ENCODE measurements around the gene SLC6A6.
"Not testable (repeated sequence)": the region's sequence is repeated elsewhere in the genome, so short reads cannot be mapped to it uniquely, and the experiment has no call there.

Gene SLC6A6

DNA sequence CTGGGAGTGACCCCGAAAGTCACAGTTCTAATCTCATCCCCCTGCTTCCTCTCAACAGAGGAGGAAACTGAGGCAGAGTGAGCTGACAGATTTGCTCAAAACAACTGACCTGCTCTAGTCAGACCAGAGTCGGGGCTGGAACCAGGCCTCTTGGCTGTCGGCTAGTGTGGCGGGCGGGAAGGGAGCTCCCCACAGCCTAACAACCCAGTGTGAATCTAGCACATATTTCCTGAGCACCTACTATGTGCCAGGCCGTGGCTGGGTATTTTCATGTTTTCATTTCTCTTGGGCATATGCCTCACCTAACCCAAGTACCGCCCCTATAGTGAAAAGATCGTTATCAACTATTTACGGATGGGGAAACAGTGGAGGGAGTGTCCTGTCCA is 110.5 kb downstream of the SLC6A6 start:
- Histone ChIP-seq H3K4me3 (ENCODE audit: low read depth, low read length) (no peak overlapping the region), H3K27me3 (replicated peaks) (no peaks in the 10 kb centered on the region), H3K36me3 (replicated peaks) (no peaks in the 10 kb centered on the region), H3K27ac (no peak overlapping the region)
- no peak for DNase-seq
- in situ Hi-C loops (cut with HindIII; ENCODE audit: low pct_ligation_motif_present, low sequenced_read_pairs): no loop called here
- TF ChIP-seq, protein P1, sequence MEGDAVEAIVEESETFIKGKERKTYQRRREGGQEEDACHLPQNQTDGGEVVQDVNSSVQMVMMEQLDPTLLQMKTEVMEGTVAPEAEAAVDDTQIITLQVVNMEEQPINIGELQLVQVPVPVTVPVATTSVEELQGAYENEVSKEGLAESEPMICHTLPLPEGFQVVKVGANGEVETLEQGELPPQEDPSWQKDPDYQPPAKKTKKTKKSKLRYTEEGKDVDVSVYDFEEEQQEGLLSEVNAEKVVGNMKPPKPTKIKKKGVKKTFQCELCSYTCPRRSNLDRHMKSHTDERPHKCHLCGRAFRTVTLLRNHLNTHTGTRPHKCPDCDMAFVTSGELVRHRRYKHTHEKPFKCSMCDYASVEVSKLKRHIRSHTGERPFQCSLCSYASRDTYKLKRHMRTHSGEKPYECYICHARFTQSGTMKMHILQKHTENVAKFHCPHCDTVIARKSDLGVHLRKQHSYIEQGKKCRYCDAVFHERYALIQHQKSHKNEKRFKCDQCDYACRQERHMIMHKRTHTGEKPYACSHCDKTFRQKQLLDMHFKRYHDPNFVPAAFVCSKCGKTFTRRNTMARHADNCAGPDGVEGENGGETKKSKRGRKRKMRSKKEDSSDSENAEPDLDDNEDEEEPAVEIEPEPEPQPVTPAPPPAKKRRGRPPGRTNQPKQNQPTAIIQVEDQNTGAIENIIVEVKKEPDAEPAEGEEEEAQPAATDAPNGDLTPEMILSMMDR (IDR thresholded peaks at IDR 0.05; ENCODE audit: low read depth, low read length, missing control alignments): no peak

DNA sequence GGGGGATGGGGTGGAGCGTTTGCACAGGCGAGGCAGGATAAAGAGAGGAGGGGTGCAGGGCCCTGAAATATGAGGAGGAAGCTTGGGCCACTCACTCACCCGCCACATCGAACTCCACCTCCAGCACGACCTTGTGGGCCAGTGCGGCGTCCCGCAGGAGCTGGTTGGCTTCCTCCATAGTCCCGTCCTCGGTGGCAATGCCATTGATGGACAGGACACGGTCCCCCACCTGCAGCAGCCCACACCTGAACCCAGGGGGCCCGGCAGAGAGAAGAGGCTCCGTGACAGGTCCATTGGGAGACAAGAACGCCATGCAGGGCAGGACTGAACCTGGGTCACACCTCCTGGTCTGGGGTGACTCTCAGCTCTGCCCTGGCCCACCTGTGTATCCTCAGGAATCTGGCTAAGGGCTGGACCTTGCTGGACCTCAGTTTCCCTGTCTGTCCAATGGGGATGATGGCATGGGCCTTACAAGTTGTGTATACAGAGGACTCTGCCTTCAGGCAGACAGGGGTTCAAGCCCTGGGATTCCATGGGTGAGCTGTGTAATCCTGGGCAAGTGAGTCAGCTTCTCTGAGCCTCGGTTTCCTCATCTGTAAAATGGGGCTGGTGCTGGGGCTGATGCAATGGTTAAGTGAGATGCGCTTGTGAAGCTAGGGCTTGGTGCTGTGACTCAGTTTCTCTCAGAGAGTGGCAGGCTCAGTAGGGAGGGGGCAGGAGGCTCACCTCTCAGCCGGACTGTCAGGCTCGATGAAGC is 111.3 kb downstream of the SLC6A6 start:
- no peaks in the 10 kb centered on the region for H3K27me3 ChIP-seq (replicated peaks)
- TF ChIP-seq, protein P1 (IDR thresholded peaks at IDR 0.05; ENCODE audit: low read depth, low read length, missing control alignments): no peak
- H3K4me3 ChIP-seq (ENCODE audit: low read depth, low read length): no peak overlapping the region
- H3K27ac ChIP-seq: no peak overlapping the region
- in situ Hi-C loops (cut with HindIII; ENCODE audit: low pct_ligation_motif_present, low sequenced_read_pairs): no loop called here
- no peak for DNase-seq
- no peaks in the 10 kb centered on the region for H3K36me3 ChIP-seq (replicated peaks)

DNA sequence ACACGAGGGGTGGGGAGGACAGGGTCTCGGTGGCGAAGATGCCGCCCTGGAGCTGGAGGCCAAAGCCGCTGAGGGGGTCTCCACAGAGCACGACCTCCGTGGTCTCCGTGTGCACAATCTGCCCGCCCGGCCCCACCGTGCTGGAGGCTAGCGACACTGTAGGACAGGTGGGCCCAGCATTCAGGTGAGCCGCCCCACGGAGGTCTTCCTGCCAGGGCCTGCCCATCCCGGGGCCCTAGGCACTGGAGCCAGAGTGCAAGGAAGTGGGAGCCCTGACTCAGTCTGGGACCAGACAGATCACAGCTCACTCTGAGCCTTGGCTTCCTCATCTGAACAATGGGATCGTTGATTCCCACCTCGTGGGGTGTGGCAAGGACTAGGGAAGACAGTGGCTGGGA is 111.9 kb downstream of the SLC6A6 start:
- no peaks in the 10 kb centered on the region for H3K27me3 ChIP-seq (replicated peaks)

DNA sequence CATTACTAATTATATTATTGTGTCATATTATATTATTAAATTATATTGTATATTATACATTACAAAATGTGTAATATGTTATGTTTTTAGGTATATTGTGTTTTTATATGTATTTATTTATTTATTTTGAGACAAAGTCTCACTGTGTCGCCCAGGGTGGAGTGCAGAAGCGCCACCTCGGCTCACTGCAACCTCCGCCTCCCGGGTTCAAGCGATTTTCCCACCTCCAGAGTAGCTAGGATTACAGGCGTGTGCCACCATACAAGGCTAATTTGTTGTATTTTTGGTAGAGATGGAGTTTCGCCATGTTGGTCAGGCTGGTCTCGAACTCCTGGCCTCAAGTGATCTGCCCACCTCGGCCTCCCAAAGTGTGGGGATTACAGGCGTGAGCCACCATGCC is 113.1 kb downstream of the SLC6A6 start:
- DNase-seq; H3K27ac ChIP-seq; H3K4me3 ChIP-seq (ENCODE audit: low read depth, low read length); in situ Hi-C loops (cut with HindIII; ENCODE audit: low pct_ligation_motif_present, low sequenced_read_pairs); H3K36me3 ChIP-seq (replicated peaks); H3K27me3 ChIP-seq (replicated peaks): not testable (repeated sequence)

More for the DNA sequence above, 111.9 kb downstream of the SLC6A6 start:
- Histone ChIP-seq H3K36me3 (replicated peaks) (no peaks in the 10 kb centered on the region), H3K27ac (no peak overlapping the region), H3K4me3 (ENCODE audit: low read depth, low read length) (no peak overlapping the region)
- in situ Hi-C loops (cut with HindIII; ENCODE audit: low pct_ligation_motif_present, low sequenced_read_pairs): no loop called here
- TF ChIP-seq, protein P1 (IDR thresholded peaks at IDR 0.05; ENCODE audit: low read depth, low read length, missing control alignments): no peak
- no peak for DNase-seq

DNA sequence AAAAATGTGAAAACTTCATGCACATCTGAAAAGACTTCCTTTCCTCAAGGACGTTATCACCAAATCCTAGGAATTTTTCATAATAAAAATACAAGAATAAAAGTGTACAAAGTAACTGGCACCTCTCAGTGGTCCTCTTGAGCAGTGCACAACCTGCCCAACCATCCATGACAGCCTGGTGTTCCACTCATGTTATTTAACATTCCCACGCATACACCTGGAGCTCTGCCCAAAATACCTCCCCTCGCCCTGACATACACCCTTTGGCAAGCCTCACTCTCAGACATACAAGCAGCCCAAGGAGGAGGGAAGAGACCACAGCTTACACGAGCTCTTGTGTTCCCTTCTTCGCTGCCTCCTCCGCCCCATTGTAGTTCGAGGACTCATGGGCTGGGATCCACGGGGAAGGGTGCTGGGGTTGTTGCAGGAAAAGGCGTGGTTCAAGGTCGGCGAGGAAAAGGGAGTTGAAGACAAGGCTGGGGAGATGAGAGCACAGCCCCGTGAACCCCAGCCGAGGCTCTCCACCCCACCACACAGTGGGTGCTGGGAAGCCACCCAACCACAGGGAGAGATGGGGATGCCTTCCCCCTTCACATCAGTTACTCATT is 114.4 kb downstream of the SLC6A6 start:
- peaks cover 8% of the 10 kb centered on the region for H3K27me3 ChIP-seq (replicated peaks)
- no peaks in the 10 kb centered on the region for H3K36me3 ChIP-seq (replicated peaks)
- TF ChIP-seq, protein P1 (IDR thresholded peaks at IDR 0.05; ENCODE audit: low read depth, low read length, missing control alignments): no peak
- H3K4me3 ChIP-seq (ENCODE audit: low read depth, low read length): no peak overlapping the region
- DNase-seq: no peak
- in situ Hi-C loops (cut with HindIII; ENCODE audit: low pct_ligation_motif_present, low sequenced_read_pairs): no loop called here
- H3K27ac ChIP-seq: no peak overlapping the region

DNA sequence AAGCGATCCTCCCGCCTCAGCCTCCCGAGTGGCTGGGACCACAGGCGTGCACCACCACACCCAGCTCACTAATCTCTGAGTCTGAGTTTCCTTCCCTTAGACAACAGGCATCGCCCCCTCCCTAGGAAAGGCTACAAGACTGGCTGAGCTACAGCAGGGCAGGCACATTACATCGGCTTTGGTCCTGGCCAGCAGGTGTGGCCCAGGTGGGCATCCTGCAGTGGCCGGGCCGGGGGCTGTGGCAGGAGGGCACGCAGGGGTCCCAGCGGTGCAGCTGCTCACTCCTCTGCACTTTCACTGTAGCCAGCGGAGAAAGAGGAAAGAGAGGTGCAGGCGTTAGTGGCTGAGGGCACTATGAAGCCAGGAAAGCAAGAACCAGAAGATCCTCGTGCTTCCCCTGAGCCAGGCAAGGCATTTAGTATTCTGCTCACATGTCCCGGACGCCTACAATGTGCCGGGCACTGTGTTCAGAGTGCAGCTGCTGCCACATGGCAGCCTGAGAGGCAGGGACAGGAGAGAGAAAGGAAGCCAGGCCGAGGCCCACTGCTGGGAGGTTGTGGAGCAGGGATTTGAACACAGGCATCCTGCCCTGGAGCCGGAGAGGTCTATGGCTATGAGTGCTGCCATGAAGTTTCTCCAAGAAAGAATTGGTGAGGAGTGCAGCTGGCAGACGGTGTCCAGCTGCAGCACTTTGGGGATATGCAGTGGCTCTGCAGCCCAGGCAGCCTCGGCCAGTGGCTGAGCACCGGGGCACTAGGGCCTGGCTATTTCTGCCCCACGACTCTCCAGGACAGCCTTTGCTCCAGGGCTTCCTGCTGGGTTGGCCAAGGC is 115.4 kb downstream of the SLC6A6 start:
- H3K27me3 ChIP-seq (replicated peaks): peaks cover 11% of the 10 kb centered on the region
- H3K36me3 ChIP-seq (replicated peaks): no peaks in the 10 kb centered on the region
- no peak overlapping the region for H3K27ac ChIP-seq
- DNase-seq: no peak
- H3K4me3 ChIP-seq (ENCODE audit: low read depth, low read length): no peak overlapping the region
- in situ Hi-C loops (cut with HindIII; ENCODE audit: low pct_ligation_motif_present, low sequenced_read_pairs): no loop called here
- TF ChIP-seq, protein P1 (IDR thresholded peaks at IDR 0.05; ENCODE audit: low read depth, low read length, missing control alignments): no peak
